Esophagus muscularis mucosa (tissue), 4 donors: ENCODE measurements around the gene SPOCD1.

Experiments used
- CTCF ChIP-seq, 3 experiments: fragments of 200-600 bp in 2 of 3; fragments of 450-650 bp in 1 of 3; sonication (generic) in 2 of 3; IDR thresholded peaks; one replicate each; pipeline ENCODE4 v1.5.1; 2017 to 2019; ENCODE audit warnings: antibody characterized with exemption in 3 of 3, mild to moderate bottlenecking in 2 of 3, moderate library complexity in 1 of 3
- EP300 ChIP-seq: sonication (generic); formaldehyde crosslinking; IDR thresholded peaks from one replicate; pipeline ENCODE4 v1.6.1; 2017; ENCODE audit warnings: antibody characterized with exemption
- POLR2A ChIP-seq: fragments of 450-650 bp; IDR thresholded peaks from one replicate; pipeline ENCODE4 v1.6.1; 2017; ENCODE audit warnings: antibody characterized with exemption, moderate library complexity, mild to moderate bottlenecking, low read depth

- TF ChIP-seq POLR2A, result no peak
- TF ChIP-seq CTCF (IDR thresholded peaks at IDR 0.05), result no peak
- TF ChIP-seq EP300, result no peak
These were observed 25.2 kb downstream of the SPOCD1 start for GRCh38 chr1:31790641-31791091.
